Endothelial cell of umbilical vein (primary cell): ENCODE results near the gene IP6K2.

Source experiments
- CTCF ChIP-seq, 2 donors: IDR thresholded peaks; 1 replicate in 1 of 2; 2 replicates in 1 of 2; pipeline ENCODE4 v1.5.1; 2011; ENCODE audit warnings: low read length in 2 of 2, mild to moderate bottlenecking in 2 of 2, moderate library complexity in 2 of 2, control low read depth in 1 of 2, inconsistent platforms in 1 of 2, low read depth in 1 of 2; ENCODE audit not compliant: insufficient read depth in 1 of 2; ENCODE audit errors: extremely low read depth in 1 of 2
- EZH2 ChIP-seq: IDR thresholded peaks from 2 replicates; pipeline ENCODE4 v1.6.1; 2012; ENCODE audit warnings: borderline replicate concordance, low read depth, mild to moderate bottlenecking, moderate library complexity, low read length, inconsistent platforms; ENCODE audit not compliant: severe bottlenecking
- GATA2 ChIP-seq: IDR thresholded peaks from 2 replicates; pipeline ENCODE4 v1.7.0; 2011; ENCODE audit warnings: low read depth, mild to moderate bottlenecking, moderate library complexity, mixed read lengths, low read length; ENCODE audit not compliant: insufficient read length, insufficient read depth
- JUN ChIP-seq: IDR thresholded peaks from 2 replicates; pipeline ENCODE4 v1.6.1; 2011; ENCODE audit warnings: borderline replicate concordance, low read depth; ENCODE audit not compliant: insufficient read length, insufficient read depth
- POLR2A ChIP-seq: IDR thresholded peaks from 2 replicates; pipeline ENCODE4 v1.6.1; 2012; ENCODE audit warnings: low read depth, mild to moderate bottlenecking, control low read depth, low read length
- POLR2AphosphoS5 ChIP-seq: IDR thresholded peaks from 2 replicates; pipeline ENCODE4 v1.6.1; 2012; ENCODE audit warnings: low read depth, mild to moderate bottlenecking, control low read depth, low read length, moderate library complexity; ENCODE audit not compliant: insufficient read depth

GRCh38 chr3:48739955-48740823 lies 23.2 kb upstream of the IP6K2 start:
- peak; percentile 90 for TF ChIP-seq CTCF (IDR thresholded peaks at IDR 0.05; ENCODE audit: extremely low read depth in 1 of 2, insufficient read depth in 1 of 2, low read depth in 1 of 2, low read length in 2 of 2)
- TF ChIP-seq POLR2A: no peak
- TF ChIP-seq POLR2AphosphoS5: no peak
- no peak for TF ChIP-seq EZH2
- TF ChIP-seq JUN: no peak
- TF ChIP-seq GATA2: no peak
